Ovary (tissue), 9 donors: ENCODE measurements around the gene RGS19. TPM values are rescaled to one million over a fixed set of nuclear protein-coding genes. Genes with fewer than 3 reads are reported as not detected.

ENCODE experiments used
- DNase-seq, 5 donors: peaks; one replicate each; pipeline ENCODE4 v3.0.0-alpha.2; 2019 to 2020
- H3K27ac ChIP-seq, 2 donors: fragments of 200-600 bp; one replicate each; pipeline versions ENCODE4 v1.5.1 to v1.8.0; 2019 to 2022
- H3K27me3 ChIP-seq: fragments of 200-600 bp; one replicate; pipeline ENCODE4 v1.8.0; 2022
- H3K36me3 ChIP-seq: fragments of 200-600 bp; sonication (generic); one replicate; pipeline ENCODE4 v1.5.1; 2019
- H3K4me1 ChIP-seq: one replicate; pipeline ENCODE4 v1.8.1; 2013; ENCODE audit warnings: mild to moderate bottlenecking, moderate library complexity; ENCODE audit not compliant: insufficient read depth
- H3K4me3 ChIP-seq: fragments of 200-600 bp; sonication (generic); one replicate; pipeline ENCODE4 v1.5.1; 2017
- H3K9me3 ChIP-seq, 2 donors: fragments of 200-600 bp in 1 of 2; sonication (generic) in 1 of 2; one replicate each; pipeline versions ENCODE4 v1.5.1 to v1.8.1; 2013 to 2019; ENCODE audit warnings: mild to moderate bottlenecking in 1 of 2, moderate library complexity in 1 of 2
- CTCF ChIP-seq, 3 donors: fragments of 450-650 bp in 2 of 3; fragments of 200-600 bp in 1 of 3; IDR thresholded peaks; one replicate each; pipeline versions ENCODE4 v1.5.1 to v1.8.0; 2016 to 2022; ENCODE audit warnings: antibody characterized with exemption in 3 of 3, mild to moderate bottlenecking in 1 of 3
- EP300 ChIP-seq: sonication (generic); formaldehyde crosslinking; IDR thresholded peaks from one replicate; pipeline ENCODE4 v1.6.1; 2017; ENCODE audit warnings: antibody characterized with exemption
- POLR2A ChIP-seq: fragments of 450-650 bp; IDR thresholded peaks from one replicate; pipeline ENCODE4 v1.6.1; 2017; ENCODE audit warnings: antibody characterized with exemption, mild to moderate bottlenecking, moderate library complexity
- WGBS, 3 donors: extraction: QIAGEN DNeasy Blood & Tissue Kit in 1 of 3; methylation state at CpG; one replicate each; pipeline versions ENCODE4 v1.1.5 to v1.1.7; 2013 to 2017; 5-methylcytosine and 5-hydroxymethylcytosine counted together
- intact Hi-C, 4 donors: fragments of 100-400 bp; cut with DNase I; formaldehyde crosslinking; loops; one replicate each; pipeline versions ENCODE4 v1.11.0 to v1.15.1; 2022 to 2023
- polyA plus RNA-seq, 2 donors: library from polyadenylated mRNA; stranded (reverse); fragments of 200-250 nt in 1 of 2; fragments of 350-450 nt in 1 of 2; fragmentation: Illumina TruSeq in 1 of 2; extraction: RNeasy Lipid Tissue Mini Kit (QIAGEN cat#74804) in 1 of 2; gene quantifications; one replicate each; pipeline ENCODE4 v1.2.3, GENCODE V29; 2013 to 2014
- total RNA-seq, 7 donors: library from RNA; depleted of rRNA in 2 of 7; stranded (reverse); fragments of >200 nt in 2 of 7; fragmentation: NEBNext Ultra II Directional in 3 of 7; extraction: Animal tissue kit (Norgen Biotek cat#: 25700) in 3 of 7; gene quantifications; one replicate each; pipeline versions ENCODE4 v1.1.0 to v1.2.4, GENCODE V29; 2016 to 2023
- donor health status: DM: no; HTN: no; CAD: no; lungs with moderate emphysema.
- donor health status: DM: no; HTN: no; CAD: no.
- donor health status: Bipolar disorder and iron deficiency.
- donor health status: DM: yes; HTN: yes; CAD: no.
- donor health status: DM: no; HTN: no; CAD: no.
- donor health status: DM: yes; HTN: yes; CAD: no.

Gene RGS19
- total and polyA plus RNA-seq, 9 donors: 2.1 to 7.6 (median 4.5) TPM

GRCh38 chr20:64082126-64082731, 2.9 kb upstream of the RGS19 start:
- Histone ChIP-seq H3K4me1 (no peaks in the 10 kb centered on the region), H3K36me3 (no peaks in the 10 kb centered on the region), H3K27me3 (no peaks in the 10 kb centered on the region), H3K4me3 (no peak overlapping the region), H3K27ac (no peak overlapping the region), H3K9me3 (no peaks in the 10 kb centered on the region)
- DNase-seq: no peak
- TF ChIP-seq EP300: no peak
- TF ChIP-seq CTCF (IDR thresholded peaks at IDR 0.05): no peak
- no peak for TF ChIP-seq POLR2A
- WGBS, 3 donors: 16 to 25% (median 22%) methylated on average over 13 of the region's 13 CpGs
- intact Hi-C loops: no loop called here

GRCh38 chr20:64081624-64081964, 2.3 kb upstream of the RGS19 start:
- intact Hi-C loops: no loop called here
- Histone ChIP-seq H3K27me3 (no peaks in the 10 kb centered on the region), H3K9me3 (no peaks in the 10 kb centered on the region), H3K27ac (no peak overlapping the region), H3K4me3 (no peak overlapping the region), H3K36me3 (no peaks in the 10 kb centered on the region), H3K4me1 (no peaks in the 10 kb centered on the region)
- no peak for TF ChIP-seq EP300
- TF ChIP-seq CTCF (IDR thresholded peaks at IDR 0.05): no peak
- TF ChIP-seq POLR2A: no peak
- DNase-seq: no peak
- WGBS, 3 donors: 79 to 87% (median 87%) methylated on average over 6 of the region's 6 CpGs

- TF ChIP-seq CTCF (IDR thresholded peaks at IDR 0.05) (no peak), POLR2A (no peak), EP300 (no peak)
- Histone ChIP-seq H3K9me3 (no peaks in the 10 kb centered on the region), H3K4me1 (no peaks in the 10 kb centered on the region), H3K4me3 (no peak overlapping the region), H3K27ac (no peak overlapping the region), H3K36me3 (no peaks in the 10 kb centered on the region), H3K27me3 (no peaks in the 10 kb centered on the region)
- 61 to 64% (median 63%) methylated on average over 16 to 17 of the region's 17 CpGs for WGBS, 3 donors
- intact Hi-C loops: no loop called here
- peak in 1 of 5 donors; percentile 32 for DNase-seq
These were observed 1.7 kb upstream of the RGS19 start for GRCh38 chr20:64080813-64081623.

- no peak for TF ChIP-seq CTCF (IDR thresholded peaks at IDR 0.05)
- peak within 1 kb of the TSS; percentile 37 for H3K4me3 ChIP-seq
- intact Hi-C loops: no loop called here
- H3K27ac ChIP-seq: peak within 1 kb of the TSS in 1 of 2 donors; percentile 22
- DNase-seq: peak in 1 of 5 donors; percentile 53
- WGBS, 3 donors: 4 to 9% (median 6%) methylated on average over 35 to 62 of the region's 62 CpGs
- H3K9me3 ChIP-seq: no peaks in the 10 kb centered on the region
- no peaks in the 10 kb centered on the region for H3K27me3 ChIP-seq
- H3K4me1 ChIP-seq: no peaks in the 10 kb centered on the region
- H3K36me3 ChIP-seq: no peaks in the 10 kb centered on the region
These were observed 895 bp upstream of the RGS19 start, which contains the start of gene OPRL1 for GRCh38 chr20:64080013-64080812. Gene OPRL1, plus strand, starts transcription at chr20:64080082. Its CDS starts 12,639 bp downstream, at chr20:64092721.
